Activated CD8-positive, alpha-beta T cell treated with anti-CD3 and anti-CD28 coated beads for 36 hours (primary cell): ENCODE results near the gene AFAP1. TPM values are rescaled to one million over a fixed set of nuclear protein-coding genes. Genes with fewer than 3 reads are reported as not detected.

Experiments used
- ATAC-seq: fragments of 200-7000 bp; cut with Tn5 transposase; one replicate; pipeline ENCODE4 v1.10.0; 2021; ENCODE audit warnings: mild to moderate bottlenecking, moderate library complexity
- CTCF ChIA-PET: fragments of 350-600 bp; sonication (Branson Sonifier 250); formaldehyde crosslinking; loops from one replicate; lab custom pipeline; 2021; ENCODE audit warnings: antibody characterized with exemption; lab: Charles Lee
- POLR2A ChIA-PET: fragments of 350-600 bp; sonication (Branson Sonifier 250); formaldehyde crosslinking; loops from one replicate; lab custom pipeline; 2021; ENCODE audit warnings: antibody characterized with exemption; lab: Charles Lee
- DNase-seq: peaks from one replicate; pipeline ENCODE4 v3.0.0-alpha.2; 2020
- H3K27ac Mint-ChIP-seq: one replicate; pipeline ENCODE4 v1.8.0; 2021; ENCODE audit warnings: mild to moderate bottlenecking, mixed read lengths
- H3K27me3 Mint-ChIP-seq: one replicate; pipeline ENCODE4 v1.8.0; 2021; ENCODE audit warnings: mixed read lengths
- H3K36me3 Mint-ChIP-seq: one replicate; pipeline ENCODE4 v1.8.0; 2021; ENCODE audit warnings: low read depth, mixed read lengths
- H3K4me1 Mint-ChIP-seq: one replicate; pipeline ENCODE4 v1.8.0; 2021; ENCODE audit warnings: low read depth, mixed read lengths
- H3K4me3 Mint-ChIP-seq: one replicate; pipeline ENCODE4 v1.8.0; 2021; ENCODE audit warnings: mild to moderate bottlenecking, moderate library complexity, mixed read lengths
- H3K9me3 Mint-ChIP-seq: one replicate; pipeline ENCODE4 v1.8.0; 2021; ENCODE audit warnings: mixed read lengths
- intact Hi-C: fragments of 100-400 bp; cut with micrococcal nuclease; formaldehyde crosslinking; loops from one replicate; pipeline ENCODE4 v1.10.0; 2022
- total RNA-seq, 2 experiments: library from RNA; stranded (reverse); gene quantifications; one replicate each; pipeline ENCODE4 v1.2.3, GENCODE V29; 2021
- TF ChIP-seq, protein P1 (sequence below): fragments of 200-600 bp; IDR thresholded peaks from one replicate; pipeline ENCODE4 v1.8.0; 2022; ENCODE audit warnings: antibody characterized with exemption, mild to moderate bottlenecking

Gene AFAP1
- total RNA-seq, 2 experiments from 2014 or later, result 25.5 to 26.5 TPM

DNA sequence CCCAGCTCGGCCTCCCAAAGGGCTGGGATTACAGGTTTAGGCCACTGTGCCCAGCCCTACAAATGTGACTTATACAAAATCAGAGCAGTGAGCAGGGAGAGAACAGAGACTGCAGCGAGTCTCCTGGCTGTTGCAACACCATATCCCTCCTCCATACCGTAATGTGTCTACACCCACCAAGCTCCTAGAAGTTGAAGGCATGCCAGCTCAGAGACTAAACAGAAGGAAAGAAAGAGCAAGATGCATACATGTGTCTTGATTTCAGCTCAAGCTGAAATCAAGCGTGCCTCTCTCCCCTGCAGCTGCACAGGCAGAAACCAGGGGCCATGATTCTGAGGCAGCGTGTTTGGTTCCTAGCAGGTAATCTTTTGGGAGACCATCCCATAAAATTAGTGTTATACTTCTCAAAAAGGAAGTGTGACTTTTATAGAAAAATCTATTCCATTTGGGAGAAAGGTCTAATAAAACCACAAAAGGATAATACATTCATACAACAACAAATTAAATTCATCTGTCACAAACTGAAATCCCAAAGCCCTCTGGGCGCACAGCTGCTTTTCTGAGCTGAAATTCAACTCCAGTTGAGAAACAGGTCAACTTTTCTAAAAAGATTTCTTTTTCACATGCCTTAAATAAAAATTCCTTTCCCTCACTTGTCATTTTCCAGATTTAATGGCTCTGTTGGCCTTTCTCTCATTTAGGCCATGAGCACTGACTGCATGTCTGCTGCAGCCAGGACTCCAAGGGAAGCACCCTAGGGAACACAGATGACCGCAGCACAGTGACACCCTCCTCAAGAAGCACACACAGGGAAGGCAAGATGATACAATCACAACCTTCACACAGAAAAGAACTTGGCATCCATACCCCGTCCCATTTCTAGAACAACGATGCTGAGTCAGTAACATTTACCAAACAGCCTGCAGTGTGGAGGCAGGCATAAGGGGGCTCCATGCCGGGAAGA, 34.4 kb downstream of the AFAP1 start:
- TF ChIP-seq, protein P1, sequence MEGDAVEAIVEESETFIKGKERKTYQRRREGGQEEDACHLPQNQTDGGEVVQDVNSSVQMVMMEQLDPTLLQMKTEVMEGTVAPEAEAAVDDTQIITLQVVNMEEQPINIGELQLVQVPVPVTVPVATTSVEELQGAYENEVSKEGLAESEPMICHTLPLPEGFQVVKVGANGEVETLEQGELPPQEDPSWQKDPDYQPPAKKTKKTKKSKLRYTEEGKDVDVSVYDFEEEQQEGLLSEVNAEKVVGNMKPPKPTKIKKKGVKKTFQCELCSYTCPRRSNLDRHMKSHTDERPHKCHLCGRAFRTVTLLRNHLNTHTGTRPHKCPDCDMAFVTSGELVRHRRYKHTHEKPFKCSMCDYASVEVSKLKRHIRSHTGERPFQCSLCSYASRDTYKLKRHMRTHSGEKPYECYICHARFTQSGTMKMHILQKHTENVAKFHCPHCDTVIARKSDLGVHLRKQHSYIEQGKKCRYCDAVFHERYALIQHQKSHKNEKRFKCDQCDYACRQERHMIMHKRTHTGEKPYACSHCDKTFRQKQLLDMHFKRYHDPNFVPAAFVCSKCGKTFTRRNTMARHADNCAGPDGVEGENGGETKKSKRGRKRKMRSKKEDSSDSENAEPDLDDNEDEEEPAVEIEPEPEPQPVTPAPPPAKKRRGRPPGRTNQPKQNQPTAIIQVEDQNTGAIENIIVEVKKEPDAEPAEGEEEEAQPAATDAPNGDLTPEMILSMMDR, result no peak
- Mint-ChIP-seq H3K27me3 (peaks cover 2% of the 10 kb centered on the region), H3K36me3 (peaks cover 3% of the 10 kb centered on the region), H3K4me3 (no peak overlapping the region), H3K9me3 (no peaks in the 10 kb centered on the region), H3K27ac (no peak overlapping the region), H3K4me1 (peaks cover 37% of the 10 kb centered on the region)
- intact Hi-C loops, result no loop called here
- POLR2A ChIA-PET, result no interaction called here
- ATAC-seq (no peak), DNase-seq (no peak)
- CTCF ChIA-PET, result interaction anchor here (1.8 kb wide), 1 partner anchor 103 kb away, joined by 4 read pairs; no protein-coding TSS in a partner anchor

DNA sequence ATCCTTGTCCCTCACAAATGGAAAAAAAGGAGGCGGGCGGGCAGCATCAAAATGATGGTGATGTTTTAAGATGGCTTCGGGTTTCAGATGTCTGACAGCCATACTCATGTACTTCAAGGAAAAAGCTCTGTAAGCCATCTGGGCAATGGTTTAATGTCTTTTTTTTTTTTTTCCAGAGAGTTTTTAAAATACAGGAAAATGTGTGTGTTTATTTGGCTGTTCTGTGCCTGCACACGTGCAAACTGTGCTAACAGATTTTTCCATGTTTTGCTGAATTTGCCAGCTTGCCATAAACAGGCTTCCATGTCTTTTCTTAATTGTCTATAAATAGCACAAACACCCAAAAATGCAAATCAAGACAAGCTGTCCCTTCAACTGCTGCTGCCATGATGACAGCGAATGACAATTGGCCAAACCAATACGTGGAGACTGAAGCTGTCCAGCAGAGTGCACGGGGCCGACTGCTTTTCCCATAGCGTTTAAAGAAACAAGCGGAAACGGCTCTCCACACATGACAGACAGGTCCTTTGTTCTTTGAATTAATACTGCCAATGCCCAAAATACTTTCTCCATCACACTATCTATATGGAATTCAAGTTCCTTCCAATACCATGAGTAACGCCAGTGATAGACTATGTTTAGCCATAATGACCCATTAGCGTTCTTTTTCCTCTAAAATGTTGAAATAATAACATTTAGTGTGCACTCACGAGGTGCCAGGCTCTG, 35.7 kb downstream of the AFAP1 start:
- ATAC-seq (no peak), DNase-seq (no peak)
- no peak overlapping the region for H3K4me3 Mint-ChIP-seq
- no peaks in the 10 kb centered on the region for H3K9me3 Mint-ChIP-seq
- intact Hi-C loops, result no loop called here
- peaks cover 33% of the 10 kb centered on the region for H3K4me1 Mint-ChIP-seq
- H3K36me3 Mint-ChIP-seq, result peaks cover 3% of the 10 kb centered on the region
- H3K27ac Mint-ChIP-seq, result no peak overlapping the region
- POLR2A ChIA-PET, result no interaction called here
- CTCF ChIA-PET, result interaction anchor here (1.8 kb wide), 1 partner anchor 102 kb away, joined by 4 read pairs; no protein-coding TSS in a partner anchor
- H3K27me3 Mint-ChIP-seq, result peaks cover 4% of the 10 kb centered on the region
- TF ChIP-seq, protein P1, result no peak

DNA sequence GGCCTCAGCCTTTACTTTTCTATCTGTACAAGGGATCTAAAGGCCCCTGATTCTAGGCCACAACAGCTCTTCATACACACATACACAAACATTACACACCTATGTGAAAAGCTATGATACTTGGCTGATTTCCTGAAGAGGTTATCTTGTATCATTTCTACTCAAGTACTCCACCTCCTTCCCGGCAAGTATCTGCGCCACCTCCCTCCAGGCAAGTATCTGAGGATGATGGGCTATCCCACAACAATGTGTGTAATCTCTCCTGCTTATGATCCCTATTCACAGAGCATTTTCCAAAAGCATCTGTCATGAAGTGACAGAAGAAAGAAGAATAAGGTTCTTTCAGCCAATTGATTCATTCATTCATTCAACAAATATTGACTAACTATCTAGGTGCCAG, 36.8 kb downstream of the AFAP1 start:
- DNase-seq (no peak), ATAC-seq (no peak)
- H3K4me1 Mint-ChIP-seq, result peaks cover 31% of the 10 kb centered on the region
- H3K27ac Mint-ChIP-seq, result no peak overlapping the region
- CTCF ChIA-PET, result interaction anchor here (1.1 kb wide), 1 partner anchor 26 kb away, joined by 3 read pairs; no protein-coding TSS in a partner anchor
- intact Hi-C loops, result no loop called here
- H3K27me3 Mint-ChIP-seq, result peaks cover 4% of the 10 kb centered on the region
- peaks cover 3% of the 10 kb centered on the region for H3K36me3 Mint-ChIP-seq
- no peaks in the 10 kb centered on the region for H3K9me3 Mint-ChIP-seq
- POLR2A ChIA-PET, result no interaction called here
- H3K4me3 Mint-ChIP-seq, result no peak overlapping the region
- TF ChIP-seq, protein P1, result no peak

DNA sequence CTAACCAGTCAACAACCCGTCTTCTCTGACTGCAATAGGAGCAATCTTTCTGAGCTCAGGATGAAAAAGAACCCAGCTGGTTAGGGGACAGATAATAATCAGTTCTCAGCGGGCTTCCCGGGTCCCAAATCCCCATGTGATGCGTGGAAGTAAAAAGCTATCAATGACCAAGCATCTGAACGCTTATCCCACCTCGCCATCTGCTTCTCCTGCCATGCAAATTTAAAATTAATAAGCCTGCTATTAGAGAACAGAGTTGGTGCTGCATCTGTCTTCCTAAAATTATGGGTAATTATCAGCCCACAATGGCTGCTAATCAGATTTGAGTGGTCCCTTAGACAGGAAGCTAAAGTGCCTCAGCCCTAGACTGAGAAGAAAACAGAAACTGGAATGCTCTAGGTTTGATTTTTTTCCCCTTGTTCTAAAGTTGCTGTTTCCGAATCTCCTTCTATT, 37.5 kb downstream of the AFAP1 start:
- no peak overlapping the region for H3K4me3 Mint-ChIP-seq
- ATAC-seq, result no peak
- POLR2A ChIA-PET, result no interaction called here
- CTCF ChIA-PET, result interaction anchor here (0.6 to 1.1 kb wide), 2 partner anchors 12 to 25 kb away, joined by 3 read pairs; no protein-coding TSS in a partner anchor
- no peak overlapping the region for H3K27ac Mint-ChIP-seq
- peaks cover 31% of the 10 kb centered on the region for H3K4me1 Mint-ChIP-seq
- H3K9me3 Mint-ChIP-seq, result no peaks in the 10 kb centered on the region
- TF ChIP-seq, protein P1, result no peak
- peaks cover 5% of the 10 kb centered on the region for H3K36me3 Mint-ChIP-seq
- peaks cover 4% of the 10 kb centered on the region for H3K27me3 Mint-ChIP-seq
- intact Hi-C loops, result no loop called here
- no peak for DNase-seq
